Activated CD8-positive, alpha-beta T cell treated with anti-CD3 and anti-CD28 coated beads, Interleukin-2, amount 10 ng/mL, durations not matched to agents 7 days and 5 days (primary cell): ENCODE data around the gene POLR2B. TPM values are rescaled to one million over a fixed set of nuclear protein-coding genes. Genes with fewer than 3 reads are reported as not detected.
"Not testable (repeated sequence)": the region's sequence is repeated elsewhere in the genome, so short reads cannot be mapped to it uniquely, and the experiment has no call there.

Source experiments
- ATAC-seq: fragments of 150-1000 bp; cut with Tn5 transposase; one replicate; pipeline ENCODE4 v1.10.0; 2021; ENCODE audit warnings: moderate library complexity
- CTCF ChIA-PET: fragments of 350-600 bp; sonication (Branson Sonifier 250); formaldehyde crosslinking; loops from one replicate; lab custom pipeline; 2021; ENCODE audit warnings: antibody characterized with exemption; lab: Charles Lee
- POLR2A ChIA-PET: fragments of 350-600 bp; sonication (Branson Sonifier 250); formaldehyde crosslinking; loops from one replicate; lab custom pipeline; 2021; ENCODE audit warnings: antibody characterized with exemption; lab: Charles Lee
- DNase-seq: peaks from one replicate; pipeline ENCODE4 v3.0.0-alpha.2; 2020
- H3K27ac Mint-ChIP-seq: one replicate; pipeline ENCODE4 v1.8.0; 2021; ENCODE audit warnings: mild to moderate bottlenecking, mixed read lengths
- H3K27me3 Mint-ChIP-seq: one replicate; pipeline ENCODE4 v1.8.0; 2021; ENCODE audit warnings: low read depth, mixed read lengths
- H3K36me3 Mint-ChIP-seq: one replicate; pipeline ENCODE4 v1.8.0; 2021; ENCODE audit warnings: low read depth, mixed read lengths
- H3K4me1 Mint-ChIP-seq: one replicate; pipeline ENCODE4 v1.8.0; 2021; ENCODE audit warnings: low read depth, mixed read lengths
- H3K4me3 Mint-ChIP-seq: one replicate; pipeline ENCODE4 v1.8.0; 2021; ENCODE audit warnings: mild to moderate bottlenecking, mixed read lengths
- H3K9me3 Mint-ChIP-seq: one replicate; pipeline ENCODE4 v1.8.0; 2022; ENCODE audit warnings: mixed read lengths; ENCODE audit not compliant: insufficient read depth
- total RNA-seq, 2 experiments: library from RNA; stranded (reverse); gene quantifications; one replicate each; pipeline ENCODE4 v1.2.3, GENCODE V29; 2021

Gene POLR2B
- total RNA-seq, 2 experiments from 2014 or later = 121 to 122 TPM

GRCh38 chr4:57059890-57060716 lies 81.4 kb downstream of the POLR2B start:
- CTCF ChIA-PET = no interaction called here
- no peaks in the 10 kb centered on the region for H3K36me3 Mint-ChIP-seq
- H3K4me1 Mint-ChIP-seq = no peaks in the 10 kb centered on the region
- ATAC-seq (no peak), DNase-seq (no peak)
- no peaks in the 10 kb centered on the region for H3K9me3 Mint-ChIP-seq
- no peak overlapping the region for H3K4me3 Mint-ChIP-seq
- POLR2A ChIA-PET = no interaction called here
- no peak overlapping the region for H3K27ac Mint-ChIP-seq
- H3K27me3 Mint-ChIP-seq = peaks cover 15% of the 10 kb centered on the region

- H3K27ac Mint-ChIP-seq, POLR2A ChIA-PET, H3K4me3 Mint-ChIP-seq, ATAC-seq, H3K36me3 Mint-ChIP-seq, DNase-seq, H3K4me1 Mint-ChIP-seq, CTCF ChIA-PET, H3K9me3 Mint-ChIP-seq: not testable (repeated sequence)
- peaks cover 15% of the 10 kb centered on the region for H3K27me3 Mint-ChIP-seq
Measured at GRCh38 chr4:57060717-57061067, 82.0 kb downstream of the POLR2B start.

- DNase-seq = no peak
- POLR2A ChIA-PET = no interaction called here
- Mint-ChIP-seq H3K4me3 (no peak overlapping the region), H3K4me1 (no peaks in the 10 kb centered on the region), H3K36me3 (no peaks in the 10 kb centered on the region), H3K27me3 (peaks cover 13% of the 10 kb centered on the region), H3K9me3 (no peaks in the 10 kb centered on the region), H3K27ac (no peak overlapping the region)
- CTCF ChIA-PET = no interaction called here
- no peak for ATAC-seq
Measured at GRCh38 chr4:57061395-57061794, 82.7 kb downstream of the POLR2B start.

- Mint-ChIP-seq H3K4me1 (no peaks in the 10 kb centered on the region), H3K9me3 (no peaks in the 10 kb centered on the region), H3K27me3 (peaks cover 8% of the 10 kb centered on the region), H3K4me3 (no peak overlapping the region), H3K36me3 (no peaks in the 10 kb centered on the region), H3K27ac (no peak overlapping the region)
- ChIA-PET CTCF (no interaction called here), POLR2A (no interaction called here)
- ATAC-seq = no peak
- no peak for DNase-seq
Measured at GRCh38 chr4:57063518-57063917, 84.8 kb downstream of the POLR2B start.

- POLR2A ChIA-PET = no interaction called here
- H3K36me3 Mint-ChIP-seq = no peaks in the 10 kb centered on the region
- CTCF ChIA-PET = no interaction called here
- DNase-seq (no peak), ATAC-seq (no peak)
- no peaks in the 10 kb centered on the region for H3K9me3 Mint-ChIP-seq
- no peak overlapping the region for H3K27ac Mint-ChIP-seq
- H3K4me3 Mint-ChIP-seq = no peak overlapping the region
- H3K27me3 Mint-ChIP-seq = peaks cover 8% of the 10 kb centered on the region
- no peaks in the 10 kb centered on the region for H3K4me1 Mint-ChIP-seq
Measured at GRCh38 chr4:57064120-57064519, 85.4 kb downstream of the POLR2B start.

GRCh38 chr4:57064811-57065711 lies 86.4 kb downstream of the POLR2B start:
- DNase-seq (no peak), ATAC-seq (no peak)
- H3K36me3 Mint-ChIP-seq = no peaks in the 10 kb centered on the region
- no peak overlapping the region for H3K27ac Mint-ChIP-seq
- ChIA-PET POLR2A (no interaction called here), CTCF (no interaction called here)
- no peaks in the 10 kb centered on the region for H3K4me1 Mint-ChIP-seq
- peaks cover 8% of the 10 kb centered on the region for H3K27me3 Mint-ChIP-seq
- H3K4me3 Mint-ChIP-seq = no peak overlapping the region
- H3K9me3 Mint-ChIP-seq = no peaks in the 10 kb centered on the region

- POLR2A ChIA-PET = no interaction called here
- peaks cover 5% of the 10 kb centered on the region for H3K27me3 Mint-ChIP-seq
- ATAC-seq (no peak), DNase-seq (no peak)
- no peaks in the 10 kb centered on the region for H3K9me3 Mint-ChIP-seq
- no peak overlapping the region for H3K4me3 Mint-ChIP-seq
- no peaks in the 10 kb centered on the region for H3K4me1 Mint-ChIP-seq
- no peaks in the 10 kb centered on the region for H3K36me3 Mint-ChIP-seq
- CTCF ChIA-PET = no interaction called here
- no peak overlapping the region for H3K27ac Mint-ChIP-seq
Measured at GRCh38 chr4:57065730-57066482, 87.2 kb downstream of the POLR2B start.

GRCh38 chr4:57068237-57068981 lies 89.7 kb downstream of the POLR2B start:
- ATAC-seq (no peak), DNase-seq (no peak)
- ChIA-PET CTCF (interaction anchor here (1.2 kb wide), 1 partner anchor 95 kb away, joined by 4 read pairs; no protein-coding TSS in a partner anchor), POLR2A (interaction anchor here (0.6 kb wide), 1 partner anchor 64 kb away, joined by 5 read pairs; no protein-coding TSS in a partner anchor)
- Mint-ChIP-seq H3K27ac (no peak overlapping the region), H3K9me3 (no peaks in the 10 kb centered on the region), H3K36me3 (no peaks in the 10 kb centered on the region), H3K4me3 (no peak overlapping the region), H3K4me1 (no peaks in the 10 kb centered on the region), H3K27me3 (peaks cover 3% of the 10 kb centered on the region)

GRCh38 chr4:57070461-57070860 lies 91.8 kb downstream of the POLR2B start:
- ATAC-seq (no peak), DNase-seq (no peak)
- no peaks in the 10 kb centered on the region for H3K36me3 Mint-ChIP-seq
- ChIA-PET CTCF (no interaction called here), POLR2A (no interaction called here)
- H3K4me3 Mint-ChIP-seq = no peak overlapping the region
- no peaks in the 10 kb centered on the region for H3K9me3 Mint-ChIP-seq
- H3K4me1 Mint-ChIP-seq = no peaks in the 10 kb centered on the region
- peaks cover 5% of the 10 kb centered on the region for H3K27me3 Mint-ChIP-seq
- no peak overlapping the region for H3K27ac Mint-ChIP-seq

- no peaks in the 10 kb centered on the region for H3K9me3 Mint-ChIP-seq
- no peak overlapping the region for H3K27ac Mint-ChIP-seq
- ATAC-seq = no peak
- DNase-seq = no peak
- H3K27me3 Mint-ChIP-seq = peaks cover 6% of the 10 kb centered on the region
- no peaks in the 10 kb centered on the region for H3K36me3 Mint-ChIP-seq
- CTCF ChIA-PET = no interaction called here
- no peak overlapping the region for H3K4me3 Mint-ChIP-seq
- POLR2A ChIA-PET = no interaction called here
- H3K4me1 Mint-ChIP-seq = no peaks in the 10 kb centered on the region
Measured at GRCh38 chr4:57071326-57071725, 92.6 kb downstream of the POLR2B start.

- ATAC-seq = no peak
- Mint-ChIP-seq H3K27ac (no peak overlapping the region), H3K36me3 (no peaks in the 10 kb centered on the region), H3K4me3 (no peak overlapping the region), H3K4me1 (no peaks in the 10 kb centered on the region), H3K9me3 (no peaks in the 10 kb centered on the region), H3K27me3 (peaks cover 9% of the 10 kb centered on the region)
- CTCF ChIA-PET = no interaction called here
- POLR2A ChIA-PET = no interaction called here
- no peak for DNase-seq
Measured at GRCh38 chr4:57073559-57073958, 94.9 kb downstream of the POLR2B start.
